Trophoblast cell (in vitro differentiated cells and primary cell): ENCODE results near the gene ARFIP1. TPM values are rescaled to one million over a fixed set of nuclear protein-coding genes. Genes with fewer than 3 reads are reported as not detected.

Experiments used
- DNase-seq, 2 donors: peaks; one replicate each; pipeline ENCODE4 v3.0.0-alpha.2; 2016
- H2AFZ ChIP-seq: 2 replicates; pipeline ENCODE4 v1.6.1; 2013; ENCODE audit warnings: low read length, moderate library complexity, mild to moderate bottlenecking; ENCODE audit not compliant: insufficient read depth, poor library complexity
- H2AK5ac ChIP-seq: 2 replicates; pipeline ENCODE4 v1.6.1; 2013; ENCODE audit warnings: mild to moderate bottlenecking, low read length
- H2BK120ac ChIP-seq: 2 replicates; pipeline ENCODE4 v1.6.1; 2013; ENCODE audit warnings: low read length, mild to moderate bottlenecking, moderate library complexity; ENCODE audit not compliant: insufficient read depth, poor library complexity
- H2BK12ac ChIP-seq: 2 replicates; pipeline ENCODE4 v1.6.1; 2013; ENCODE audit warnings: mild to moderate bottlenecking, low read length, moderate library complexity
- H2BK5ac ChIP-seq: 2 replicates; pipeline ENCODE4 v1.6.1; 2013; ENCODE audit warnings: low read length, low read depth, moderate library complexity, mild to moderate bottlenecking; ENCODE audit not compliant: poor library complexity
- H3K14ac ChIP-seq: 2 replicates; pipeline ENCODE4 v1.6.1; 2013; ENCODE audit warnings: mild to moderate bottlenecking, low read length
- H3K18ac ChIP-seq: 2 replicates; pipeline ENCODE4 v1.6.1; 2013; ENCODE audit warnings: mild to moderate bottlenecking, low read length
- H3K23ac ChIP-seq: 2 replicates; pipeline ENCODE4 v1.6.1; 2013; ENCODE audit warnings: low read length
- H3K27ac ChIP-seq: 2 replicates; pipeline ENCODE4 v1.5.1; 2013; ENCODE audit warnings: low read depth, mild to moderate bottlenecking, inconsistent platforms, low read length, moderate library complexity
- H3K27me3 ChIP-seq: 2 replicates; pipeline ENCODE4 v1.6.1; 2013; ENCODE audit warnings: inconsistent platforms, mild to moderate bottlenecking, low read length, moderate library complexity; ENCODE audit not compliant: insufficient read depth
- H3K36me3 ChIP-seq, 2 experiments: 1 replicate in 1 of 2; 2 replicates in 1 of 2; pipeline ENCODE4 v1.6.1; 2013; ENCODE audit warnings: low read length in 2 of 2, mild to moderate bottlenecking in 2 of 2, moderate library complexity in 1 of 2; ENCODE audit not compliant: insufficient read depth in 2 of 2, control insufficient read depth in 1 of 2
- H3K4ac ChIP-seq: 2 replicates; pipeline ENCODE4 v1.6.1; 2013; ENCODE audit warnings: low read depth, mild to moderate bottlenecking, low read length, moderate library complexity
- H3K4me1 ChIP-seq, 2 experiments: 1 replicate in 1 of 2; 2 replicates in 1 of 2; pipeline ENCODE4 v1.6.1; 2013; ENCODE audit warnings: low read length in 2 of 2, mild to moderate bottlenecking in 2 of 2, moderate library complexity in 1 of 2; ENCODE audit not compliant: insufficient read depth in 2 of 2, control insufficient read depth in 1 of 2
- H3K4me2 ChIP-seq: 2 replicates; pipeline ENCODE4 v1.6.1; 2013; ENCODE audit warnings: inconsistent platforms, mild to moderate bottlenecking, low read length, moderate library complexity
- H3K4me3 ChIP-seq: 2 replicates; pipeline ENCODE4 v1.5.1; 2013; ENCODE audit warnings: mild to moderate bottlenecking, low read depth, low read length, inconsistent platforms
- H3K79me1 ChIP-seq: one replicate; pipeline ENCODE4 v1.6.1; 2013; ENCODE audit warnings: low read length
- H3K79me2 ChIP-seq: 2 replicates; pipeline ENCODE4 v1.6.1; 2013; ENCODE audit warnings: low read length, mild to moderate bottlenecking; ENCODE audit not compliant: control insufficient read depth, insufficient read depth, poor library complexity
- H3K9ac ChIP-seq: 2 replicates; pipeline ENCODE4 v1.6.1; 2013; ENCODE audit warnings: mild to moderate bottlenecking, low read length
- H3K9me3 ChIP-seq: 2 replicates; pipeline ENCODE4 v1.6.1; 2013; ENCODE audit warnings: low read depth, mild to moderate bottlenecking, control low read depth, inconsistent platforms, low read length; ENCODE audit not compliant: insufficient read depth
- H4K12ac ChIP-seq: 2 replicates; pipeline ENCODE4 v1.6.1; 2013; ENCODE audit warnings: low read depth, mild to moderate bottlenecking, low read length, moderate library complexity
- H4K8ac ChIP-seq: 2 replicates; pipeline ENCODE4 v1.6.1; 2013; ENCODE audit warnings: low read depth, mild to moderate bottlenecking, low read length, moderate library complexity
- H4K91ac ChIP-seq: one replicate; pipeline ENCODE4 v1.6.1; 2013; ENCODE audit warnings: low read depth, mild to moderate bottlenecking, low read length, moderate library complexity
- WGBS: extraction: QIAGEN DNeasy Blood & Tissue Kit; methylation state at CpG from one replicate; pipeline ENCODE4 v1.1.7; 2013; ENCODE audit warnings: missing lambda C conversion rate; ENCODE audit not compliant: insufficient read length, insufficient coverage; ENCODE audit errors: extremely low coverage; 5-methylcytosine and 5-hydroxymethylcytosine counted together
- polyA plus RNA-seq: library from polyadenylated mRNA; stranded (reverse); fragments of 200-250 nt; gene quantifications from 2 replicates; pipeline ENCODE4 v1.2.3, GENCODE V29; 2013

The ARFIP1 gene, protein sequence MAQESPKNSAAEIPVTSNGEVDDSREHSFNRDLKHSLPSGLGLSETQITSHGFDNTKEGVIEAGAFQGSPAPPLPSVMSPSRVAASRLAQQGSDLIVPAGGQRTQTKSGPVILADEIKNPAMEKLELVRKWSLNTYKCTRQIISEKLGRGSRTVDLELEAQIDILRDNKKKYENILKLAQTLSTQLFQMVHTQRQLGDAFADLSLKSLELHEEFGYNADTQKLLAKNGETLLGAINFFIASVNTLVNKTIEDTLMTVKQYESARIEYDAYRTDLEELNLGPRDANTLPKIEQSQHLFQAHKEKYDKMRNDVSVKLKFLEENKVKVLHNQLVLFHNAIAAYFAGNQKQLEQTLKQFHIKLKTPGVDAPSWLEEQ
- polyA plus RNA-seq = 40.5 and 40.9 TPM in 2 replicates

GRCh38 chr4:152779513-152780266 lies at the start of gene ARFIP1, which contains the start of gene TIGD4:
Gene ARFIP1, plus strand, starts transcription at chr4:152779954. Its CDS starts 49,680 bp downstream, at chr4:152829634.
Gene TIGD4, minus strand, starts transcription at chr4:152779730. Its CDS starts 8,726 bp downstream, at chr4:152771004.
- Histone ChIP-seq H4K12ac (peak within 1 kb of the TSS; percentile 23), H3K23ac (no peak within 1 kb of the TSS), H3K14ac (peak within 1 kb of the TSS; percentile 33), H3K27me3 (no peaks in the 10 kb centered on the region), H3K9me3 (no peaks in the 10 kb centered on the region), H2AFZ (peak within 1 kb of the TSS; percentile 98), H3K4me3 (peak within 1 kb of the TSS; percentile 84), H2AK5ac (no peak within 1 kb of the TSS), H3K9ac (peak within 1 kb of the TSS; percentile 73), H3K18ac (peak within 1 kb of the TSS; percentile 28), H3K79me2 (peaks cover 7% of the 10 kb centered on the region), H3K36me3 (no peaks in the 10 kb centered on the region), H2BK120ac (no peak within 1 kb of the TSS), H4K91ac (peak within 1 kb of the TSS; percentile 40), H3K4ac (no peak within 1 kb of the TSS), H3K4me2 (peak within 1 kb of the TSS; percentile 77), H2BK5ac (peak within 1 kb of the TSS; percentile 11), H4K8ac (peak within 1 kb of the TSS; percentile 69), H2BK12ac (no peak within 1 kb of the TSS), H3K4me1 (peaks cover 0 to 3% of the 10 kb centered on the region in 2 experiments), H3K79me1 (peaks cover 8% of the 10 kb centered on the region), H3K27ac (peak within 1 kb of the TSS; percentile 78)
- no CpG with 5 or more reads among the region's 55 CpGs for WGBS
- peak; percentile 97 to 98 for DNase-seq

DNA sequence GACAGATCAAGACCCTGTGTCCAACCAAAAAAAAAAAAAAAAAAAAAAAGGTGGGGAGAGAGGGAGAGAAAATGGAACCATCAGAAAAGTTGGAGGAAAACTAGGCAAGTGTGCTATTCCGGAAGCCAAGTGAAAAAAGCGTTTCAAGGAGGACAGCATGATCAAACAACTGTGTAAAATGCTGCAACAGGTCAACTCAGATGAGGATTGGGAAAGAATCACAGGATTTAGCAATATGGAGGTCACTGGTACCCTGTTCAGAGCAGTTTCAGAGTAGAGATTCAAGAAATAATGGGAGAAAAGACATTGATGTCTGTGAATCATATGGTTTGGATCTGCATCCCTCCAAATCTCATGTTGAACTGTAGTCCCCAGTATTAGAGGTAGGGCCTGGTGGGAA lies 47.8 kb upstream of the ARFIP1 start:
- no peaks in the 10 kb centered on the region for H3K79me2 ChIP-seq
- no peak overlapping the region for H3K4me2 ChIP-seq
- H2BK5ac ChIP-seq = no peak overlapping the region
- no peak for DNase-seq
- no peak overlapping the region for H2BK120ac ChIP-seq
- H3K36me3 ChIP-seq = no peaks in the 10 kb centered on the region
- no peak overlapping the region for H3K14ac ChIP-seq
- no peaks in the 10 kb centered on the region for H3K9me3 ChIP-seq
- no peaks in the 10 kb centered on the region for H3K4me1 ChIP-seq
- no peaks in the 10 kb centered on the region for H3K27me3 ChIP-seq
- H3K23ac ChIP-seq = no peak overlapping the region
- no peak overlapping the region for H2AK5ac ChIP-seq
- no peak overlapping the region for H2AFZ ChIP-seq
- no CpG with 5 or more reads among the region's 2 CpGs for WGBS
- H3K4ac ChIP-seq = no peak overlapping the region
- H2BK12ac ChIP-seq = no peak overlapping the region
- H3K18ac ChIP-seq = no peak overlapping the region
- H3K4me3 ChIP-seq = no peak overlapping the region
- H4K8ac ChIP-seq = no peak overlapping the region
- no peak overlapping the region for H3K27ac ChIP-seq
- H4K12ac ChIP-seq = no peak overlapping the region
- no peak overlapping the region for H4K91ac ChIP-seq
- no peaks in the 10 kb centered on the region for H3K79me1 ChIP-seq
- no peak overlapping the region for H3K9ac ChIP-seq

GRCh38 chr4:152734015-152734698 lies 45.6 kb upstream of the ARFIP1 start:
- Histone ChIP-seq H3K9ac (no peak overlapping the region), H2BK5ac (no peak overlapping the region), H3K79me2 (no peaks in the 10 kb centered on the region), H3K36me3 (no peaks in the 10 kb centered on the region), H3K4me1 (no peaks in the 10 kb centered on the region), H2BK12ac (no peak overlapping the region), H3K4me2 (no peak overlapping the region), H3K4ac (no peak overlapping the region), H2BK120ac (no peak overlapping the region), H2AFZ (no peak overlapping the region), H3K9me3 (no peaks in the 10 kb centered on the region), H4K91ac (no peak overlapping the region), H3K79me1 (no peaks in the 10 kb centered on the region), H3K18ac (no peak overlapping the region), H3K27me3 (no peaks in the 10 kb centered on the region), H4K12ac (peak overlapping the region; percentile 7), H4K8ac (no peak overlapping the region), H3K14ac (no peak overlapping the region), H3K23ac (no peak overlapping the region), H3K27ac (no peak overlapping the region), H2AK5ac (no peak overlapping the region), H3K4me3 (no peak overlapping the region)
- DNase-seq = no peak
- WGBS = no CpG with 5 or more reads among the region's 5 CpGs

DNA sequence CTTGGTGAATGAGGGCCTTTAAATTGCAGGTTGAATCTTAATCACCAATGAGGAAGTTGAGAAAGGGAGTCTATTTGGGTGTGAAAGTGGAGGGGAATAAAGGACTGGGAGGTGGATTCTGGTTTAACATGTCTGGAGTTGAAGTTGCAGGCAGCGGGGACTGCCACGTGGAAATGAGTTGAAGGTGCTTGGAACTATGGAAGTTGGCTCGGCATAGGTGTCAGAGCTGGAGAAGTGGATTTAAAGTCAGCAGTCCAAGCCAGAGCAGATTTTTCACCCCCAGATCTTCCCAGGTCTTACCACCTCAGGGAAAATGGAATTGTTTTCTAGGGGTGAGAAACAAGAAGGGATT lies 45.1 kb upstream of the ARFIP1 start:
- H2BK120ac ChIP-seq = no peak overlapping the region
- no peaks in the 10 kb centered on the region for H3K79me1 ChIP-seq
- DNase-seq = no peak
- no peak overlapping the region for H3K9ac ChIP-seq
- H3K18ac ChIP-seq = no peak overlapping the region
- no peaks in the 10 kb centered on the region for H3K4me1 ChIP-seq
- H2AK5ac ChIP-seq = no peak overlapping the region
- H3K4ac ChIP-seq = no peak overlapping the region
- H3K9me3 ChIP-seq = no peaks in the 10 kb centered on the region
- no peak overlapping the region for H4K8ac ChIP-seq
- H3K79me2 ChIP-seq = no peaks in the 10 kb centered on the region
- H2BK5ac ChIP-seq = no peak overlapping the region
- no peaks in the 10 kb centered on the region for H3K36me3 ChIP-seq
- H3K23ac ChIP-seq = no peak overlapping the region
- no peak overlapping the region for H2BK12ac ChIP-seq
- H3K27me3 ChIP-seq = no peaks in the 10 kb centered on the region
- no peak overlapping the region for H3K4me2 ChIP-seq
- whole genome bisulfite sequencing = no CpG with 5 or more reads among the region's 3 CpGs
- no peak overlapping the region for H3K4me3 ChIP-seq
- H3K27ac ChIP-seq = no peak overlapping the region
- H2AFZ ChIP-seq = no peak overlapping the region
- no peak overlapping the region for H4K91ac ChIP-seq
- H4K12ac ChIP-seq = no peak overlapping the region
- no peak overlapping the region for H3K14ac ChIP-seq
